Stimulated activated CD4-positive, alpha-beta T cell treated with anti-CD3 and anti-CD28 coated beads, TNF-alpha, amount 100 ng/mL, for 4 hours (primary cell): ENCODE results near the gene CDKN1A.
A peak's percentile ranks its signal among the peaks of the same experiment; 100 is the strongest.
"Not testable (repeated sequence)": the region's sequence is repeated elsewhere in the genome, so short reads cannot be mapped to it uniquely, and the experiment has no call there.

Experiments used
- DNase-seq, 3 experiments: peaks; one replicate each; pipeline ENCODE4 v3.0.0-alpha.2; 2020; ENCODE audit warnings: low read depth in 3 of 3

CDKN1A gene

GRCh38 chr6:36719126-36719525 lies 40.6 kb downstream of the CDKN1A start:
- DNase-seq, result no peak

GRCh38 chr6:36720251-36721141 lies 42.0 kb downstream of the CDKN1A start:
- DNase-seq, result no peak

GRCh38 chr6:36721369-36722140 lies 43.0 kb downstream of the CDKN1A start:
- no peak for DNase-seq

- DNase-seq, result no peak
Measured at GRCh38 chr6:36722365-36722764, 43.9 kb downstream of the CDKN1A start.

- DNase-seq, result no peak
Measured at GRCh38 chr6:36722879-36723278, 44.4 kb downstream of the CDKN1A start.

GRCh38 chr6:36723992-36724391 lies 45.5 kb downstream of the CDKN1A start:
- DNase-seq, result not testable (repeated sequence)

GRCh38 chr6:36724514-36725390 lies 46.2 kb downstream of the CDKN1A start:
- peak in 1 of 3 experiments; percentile 33 for DNase-seq

GRCh38 chr6:36725581-36725980 lies 47.1 kb downstream of the CDKN1A start:
- no peak for DNase-seq

- DNase-seq, result no peak
Measured at GRCh38 chr6:36727505-36728021, 49.0 kb downstream of the CDKN1A start.

- no peak for DNase-seq
Measured at GRCh38 chr6:36728289-36729160, 50.0 kb downstream of the CDKN1A start.

GRCh38 chr6:36729161-36729524 lies 50.6 kb downstream of the CDKN1A start:
- no peak for DNase-seq

GRCh38 chr6:36730424-36731380 lies 52.2 kb downstream of the CDKN1A start:
- DNase-seq, result no peak

GRCh38 chr6:36731622-36732310 lies 53.3 kb downstream of the CDKN1A start:
- DNase-seq, result no peak

- no peak for DNase-seq
Measured at GRCh38 chr6:36733300-36733699, 54.8 kb downstream of the CDKN1A start.

GRCh38 chr6:36734486-36735060 lies 56.1 kb downstream of the CDKN1A start:
- DNase-seq, result no peak

- no peak for DNase-seq
Measured at GRCh38 chr6:36735110-36736071, 56.9 kb downstream of the CDKN1A start.
